ENCODE measurements around the gene FSTL5.

- TF ChIP-seq, protein P1, sequence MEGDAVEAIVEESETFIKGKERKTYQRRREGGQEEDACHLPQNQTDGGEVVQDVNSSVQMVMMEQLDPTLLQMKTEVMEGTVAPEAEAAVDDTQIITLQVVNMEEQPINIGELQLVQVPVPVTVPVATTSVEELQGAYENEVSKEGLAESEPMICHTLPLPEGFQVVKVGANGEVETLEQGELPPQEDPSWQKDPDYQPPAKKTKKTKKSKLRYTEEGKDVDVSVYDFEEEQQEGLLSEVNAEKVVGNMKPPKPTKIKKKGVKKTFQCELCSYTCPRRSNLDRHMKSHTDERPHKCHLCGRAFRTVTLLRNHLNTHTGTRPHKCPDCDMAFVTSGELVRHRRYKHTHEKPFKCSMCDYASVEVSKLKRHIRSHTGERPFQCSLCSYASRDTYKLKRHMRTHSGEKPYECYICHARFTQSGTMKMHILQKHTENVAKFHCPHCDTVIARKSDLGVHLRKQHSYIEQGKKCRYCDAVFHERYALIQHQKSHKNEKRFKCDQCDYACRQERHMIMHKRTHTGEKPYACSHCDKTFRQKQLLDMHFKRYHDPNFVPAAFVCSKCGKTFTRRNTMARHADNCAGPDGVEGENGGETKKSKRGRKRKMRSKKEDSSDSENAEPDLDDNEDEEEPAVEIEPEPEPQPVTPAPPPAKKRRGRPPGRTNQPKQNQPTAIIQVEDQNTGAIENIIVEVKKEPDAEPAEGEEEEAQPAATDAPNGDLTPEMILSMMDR (IDR thresholded peaks at IDR 0.05): no peak
- TF ChIP-seq POLR2A (IDR thresholded peaks at IDR 0.05): no peak
These were observed 802.8 kb downstream of the FSTL5 start for GRCh38 chr4:161360982-161361381.

Data from suprapubic skin (tissue), 3 donors.